HTERT RPE-1 (cell line): ENCODE data around the gene C16orf96.

ENCODE experiments used
- in situ Hi-C: fragments of 300-500 bp; cut with MboI; formaldehyde crosslinking; loops from 4 replicates; pipeline ENCODE4 v1.14.3; 2020; ENCODE audit warnings: low sequenced_read_pairs

C16orf96 gene

DNA sequence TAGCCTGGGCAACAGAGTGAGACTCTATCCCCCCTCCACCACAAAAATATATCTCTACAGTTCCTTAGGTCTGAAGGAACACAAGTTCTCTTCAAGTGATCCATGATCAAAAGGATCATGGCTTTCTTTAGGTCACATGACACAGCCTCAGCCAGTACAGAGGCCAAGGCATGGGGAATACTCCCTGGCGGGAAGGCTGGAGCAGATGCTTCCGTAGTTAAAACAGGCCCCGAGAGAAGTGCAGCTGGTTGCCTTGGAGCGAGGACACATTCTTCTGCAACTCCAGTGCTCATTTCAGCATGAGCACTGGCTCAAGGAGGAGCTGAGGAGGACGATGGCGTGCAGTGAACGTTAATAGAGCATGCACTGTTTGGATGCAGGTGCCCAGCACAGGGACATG is 31.1 kb upstream of the C16orf96 start:
- in situ Hi-C loops, result no loop called here

DNA sequence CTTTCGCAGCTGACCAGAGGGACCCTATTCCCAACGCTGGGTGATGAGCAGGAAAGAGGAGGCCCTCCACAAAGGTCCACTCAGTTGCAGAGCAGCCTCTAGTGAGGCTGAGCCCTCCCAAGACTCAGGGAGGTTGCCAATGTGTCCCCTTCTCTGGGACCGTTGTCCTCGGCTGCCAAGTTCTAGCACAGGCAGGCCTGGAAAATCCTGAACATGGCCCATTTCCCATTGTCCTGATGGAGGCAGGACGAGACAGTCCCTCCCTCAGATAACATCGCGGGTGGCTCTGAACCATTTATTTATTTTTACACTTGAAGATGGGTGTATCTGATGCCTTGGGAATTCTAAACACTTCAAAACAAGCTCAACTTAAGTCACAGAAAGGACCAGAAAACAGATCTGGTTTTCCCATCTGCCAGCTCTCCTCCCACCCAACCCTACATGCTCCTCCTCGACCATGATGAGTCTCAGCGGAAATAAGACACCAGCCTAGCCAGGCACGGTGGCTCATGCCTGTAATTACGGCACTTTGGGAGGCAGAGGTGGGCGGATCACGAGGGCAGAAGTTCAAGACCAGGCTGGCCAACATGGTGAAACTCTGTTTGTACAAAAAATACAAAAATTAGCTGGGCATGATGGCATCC is 30.4 kb upstream of the C16orf96 start:
- in situ Hi-C loops, result no loop called here

DNA sequence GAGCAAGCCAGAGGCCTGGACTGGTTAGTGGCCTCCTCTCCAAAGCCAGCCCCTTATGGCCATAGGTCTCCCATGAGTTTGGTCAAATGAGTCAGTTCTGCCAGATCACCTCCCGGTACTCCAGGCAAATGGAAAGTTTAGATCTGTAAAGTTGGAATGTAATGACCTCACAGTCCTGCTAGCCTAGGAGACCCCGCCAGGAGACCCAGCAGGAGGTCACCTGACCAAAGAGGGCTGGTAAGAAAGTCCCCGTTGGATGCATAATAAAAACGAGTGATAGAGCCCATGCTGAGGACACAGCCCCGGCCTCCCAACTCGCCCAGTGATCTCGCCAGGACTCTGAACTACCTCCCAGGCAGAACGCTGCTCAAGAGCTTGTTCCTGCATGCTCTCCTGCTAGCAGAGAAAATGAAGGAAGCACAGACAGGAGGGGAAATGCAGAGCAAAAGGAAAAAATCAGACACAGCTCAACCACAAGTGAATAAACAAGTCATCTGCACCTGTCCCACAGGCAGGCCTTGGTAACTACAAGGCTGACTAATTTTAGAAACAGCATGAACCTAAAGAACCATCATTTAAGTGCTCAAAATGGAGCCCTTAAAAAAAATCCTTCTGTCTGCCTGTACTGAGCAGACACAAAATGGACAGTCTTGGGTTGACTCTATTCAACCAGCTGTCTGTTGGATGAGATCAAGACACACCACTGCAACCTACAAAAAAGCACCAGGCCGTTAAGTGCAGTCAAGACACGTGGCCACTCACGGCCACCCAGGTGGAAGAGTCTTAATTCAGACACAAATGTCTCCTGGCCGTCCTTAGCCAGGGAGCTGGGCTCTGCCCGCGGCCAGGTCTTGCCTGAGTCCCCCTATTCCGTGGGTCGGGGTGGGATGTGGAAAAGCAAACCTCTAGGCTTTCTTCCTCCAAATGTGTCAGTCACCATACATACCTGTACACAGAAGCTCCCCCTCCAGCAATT is 26.8 kb upstream of the C16orf96 start:
- in situ Hi-C loops, result no loop called here

DNA sequence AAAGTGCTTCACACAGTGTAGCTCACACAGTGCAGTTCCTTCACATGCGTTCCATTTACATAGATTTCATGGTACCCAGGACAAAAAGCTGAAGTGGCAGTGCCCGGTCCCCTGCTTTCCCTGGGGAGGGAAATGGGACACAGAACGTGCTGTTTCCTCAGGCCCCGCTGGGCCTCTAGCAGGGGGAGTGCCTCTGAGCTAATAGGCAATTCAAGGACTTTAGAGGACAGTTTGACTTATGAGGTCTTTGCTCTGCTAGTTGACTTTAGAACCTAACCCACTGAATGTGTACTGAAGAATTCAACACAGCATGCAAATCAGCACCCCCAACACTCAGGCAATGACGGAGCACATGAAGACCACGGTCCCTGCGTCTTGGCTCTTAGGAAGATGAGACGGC is 24.3 kb upstream of the C16orf96 start:
- in situ Hi-C loops, result no loop called here

DNA sequence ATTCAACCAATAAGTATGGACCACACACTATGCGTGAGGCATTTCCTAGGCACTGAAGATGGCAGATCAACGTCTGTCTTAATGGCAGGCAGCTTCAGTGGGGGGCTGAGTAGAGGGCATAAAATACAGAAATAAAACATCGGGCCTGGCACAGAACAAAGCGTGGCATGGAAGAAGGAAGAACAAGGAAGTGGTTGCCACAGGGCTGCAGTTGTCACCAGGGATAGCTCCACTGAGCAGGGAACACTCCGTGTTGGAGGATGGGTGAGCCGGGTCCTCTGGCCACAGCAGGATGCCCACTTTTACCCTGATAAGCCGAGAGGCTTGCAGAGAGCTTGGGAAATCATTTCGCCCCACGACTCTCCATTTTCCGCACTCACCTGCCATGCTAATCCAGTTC is 23.9 kb upstream of the C16orf96 start:
- in situ Hi-C loops, result no loop called here

DNA sequence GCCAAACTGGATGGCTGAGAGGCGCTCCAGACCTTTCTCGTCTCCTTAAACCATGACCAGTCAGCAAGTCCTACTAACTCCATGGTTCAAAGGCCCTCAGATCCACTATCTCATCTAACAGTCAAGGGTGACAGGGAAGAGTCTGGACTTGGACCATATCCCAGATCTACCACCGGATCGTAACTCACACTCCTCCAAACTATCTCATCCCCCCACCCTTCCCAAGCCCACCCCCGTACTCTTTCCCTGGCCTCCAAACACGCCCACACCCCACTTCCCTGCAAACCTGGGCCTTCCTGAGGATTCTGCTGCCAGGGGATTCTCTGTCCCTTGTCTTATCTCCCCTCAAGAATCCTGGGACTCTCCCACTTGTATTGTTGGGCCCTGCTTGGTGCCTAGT is 22.6 kb upstream of the C16orf96 start:
- in situ Hi-C loops, result no loop called here

DNA sequence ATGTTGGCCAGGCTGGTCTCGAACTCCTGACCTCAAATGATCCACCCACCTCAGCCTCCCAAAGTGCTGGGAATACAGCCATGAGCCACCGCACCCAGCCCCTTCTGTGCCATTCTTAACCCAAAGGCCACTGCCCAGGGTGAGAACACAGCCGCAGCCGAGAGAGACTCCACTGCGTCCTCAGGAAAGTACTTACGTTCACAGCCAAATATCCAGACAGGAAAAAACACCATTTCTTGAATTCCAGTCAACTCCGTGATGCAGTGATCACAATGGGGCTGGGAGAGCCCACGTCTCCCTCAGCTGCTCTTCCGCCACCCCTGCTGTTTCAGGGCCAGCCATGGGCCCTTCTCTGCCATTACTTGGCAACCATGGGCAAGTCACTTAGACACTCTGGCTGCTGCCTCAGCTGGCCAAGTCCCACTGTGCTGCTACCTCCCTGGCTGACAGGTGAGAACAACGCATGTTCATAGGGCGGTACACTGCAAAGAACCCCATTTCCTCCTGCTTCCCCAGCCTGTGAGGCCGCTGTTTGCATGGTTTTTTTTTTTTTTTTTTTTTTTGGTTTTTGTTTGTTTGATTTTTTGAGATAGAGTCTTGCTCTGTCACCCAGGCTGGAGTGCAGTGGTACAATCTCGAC is 21.9 kb upstream of the C16orf96 start:
- in situ Hi-C loops, result no loop called here

DNA sequence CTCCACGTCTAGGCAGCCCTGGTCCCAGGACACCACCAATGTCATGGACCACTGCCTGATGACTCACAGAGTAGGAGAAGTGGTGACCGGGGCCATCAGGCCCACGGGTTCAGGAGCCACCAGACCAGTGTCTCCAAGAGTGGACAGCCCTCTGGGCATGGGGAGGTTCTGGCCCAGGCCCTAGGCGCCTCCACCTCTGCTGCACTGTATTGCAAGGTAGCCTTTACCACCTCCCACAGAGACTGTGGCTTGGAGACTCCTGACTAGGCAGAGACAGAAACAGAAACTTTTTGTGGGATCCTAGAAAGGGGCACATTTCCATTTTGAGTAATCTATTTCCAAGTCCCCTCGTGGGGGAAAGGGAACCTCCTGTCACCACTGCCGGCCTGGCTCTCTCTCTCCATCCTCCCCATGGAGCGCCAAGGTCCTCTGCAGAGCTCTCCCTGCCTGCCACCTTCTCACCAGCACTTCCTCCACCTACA is 20.5 kb upstream of the C16orf96 start:
- in situ Hi-C loops, result no loop called here

DNA sequence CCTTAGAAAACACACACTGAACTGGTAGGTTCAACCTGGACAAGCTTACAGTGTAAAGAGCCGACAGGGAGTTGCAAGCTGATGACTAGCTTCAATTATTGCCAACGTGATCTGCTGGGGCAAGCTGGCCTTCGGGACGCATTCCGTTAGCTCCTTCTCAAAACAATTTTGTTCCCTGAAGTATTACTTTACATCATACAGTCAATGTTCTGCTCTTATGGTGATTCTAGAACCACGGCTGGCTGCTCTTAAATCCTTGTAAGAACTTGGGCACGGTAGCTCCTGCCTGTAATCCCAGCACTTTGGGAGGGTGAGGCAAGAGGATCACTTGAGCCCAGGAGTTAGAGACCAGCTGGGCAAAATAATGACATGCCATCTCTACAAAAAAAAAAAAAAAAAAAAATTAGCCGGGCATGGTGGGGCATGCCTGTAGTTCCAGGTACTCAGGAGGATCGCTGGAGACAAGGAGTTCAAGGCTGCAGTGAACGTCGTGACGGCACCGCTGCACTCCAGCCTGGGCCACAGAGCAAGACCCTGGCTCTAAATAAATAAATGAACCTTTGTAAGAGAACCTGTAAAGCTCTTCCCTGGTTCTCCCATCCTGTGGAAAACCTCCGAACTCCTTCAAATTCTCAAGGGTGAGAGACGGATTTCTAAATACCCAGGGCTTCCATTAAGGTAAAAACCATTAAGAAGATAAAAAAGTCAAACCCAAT is 19.6 kb upstream of the C16orf96 start:
- in situ Hi-C loops, result no loop called here

DNA sequence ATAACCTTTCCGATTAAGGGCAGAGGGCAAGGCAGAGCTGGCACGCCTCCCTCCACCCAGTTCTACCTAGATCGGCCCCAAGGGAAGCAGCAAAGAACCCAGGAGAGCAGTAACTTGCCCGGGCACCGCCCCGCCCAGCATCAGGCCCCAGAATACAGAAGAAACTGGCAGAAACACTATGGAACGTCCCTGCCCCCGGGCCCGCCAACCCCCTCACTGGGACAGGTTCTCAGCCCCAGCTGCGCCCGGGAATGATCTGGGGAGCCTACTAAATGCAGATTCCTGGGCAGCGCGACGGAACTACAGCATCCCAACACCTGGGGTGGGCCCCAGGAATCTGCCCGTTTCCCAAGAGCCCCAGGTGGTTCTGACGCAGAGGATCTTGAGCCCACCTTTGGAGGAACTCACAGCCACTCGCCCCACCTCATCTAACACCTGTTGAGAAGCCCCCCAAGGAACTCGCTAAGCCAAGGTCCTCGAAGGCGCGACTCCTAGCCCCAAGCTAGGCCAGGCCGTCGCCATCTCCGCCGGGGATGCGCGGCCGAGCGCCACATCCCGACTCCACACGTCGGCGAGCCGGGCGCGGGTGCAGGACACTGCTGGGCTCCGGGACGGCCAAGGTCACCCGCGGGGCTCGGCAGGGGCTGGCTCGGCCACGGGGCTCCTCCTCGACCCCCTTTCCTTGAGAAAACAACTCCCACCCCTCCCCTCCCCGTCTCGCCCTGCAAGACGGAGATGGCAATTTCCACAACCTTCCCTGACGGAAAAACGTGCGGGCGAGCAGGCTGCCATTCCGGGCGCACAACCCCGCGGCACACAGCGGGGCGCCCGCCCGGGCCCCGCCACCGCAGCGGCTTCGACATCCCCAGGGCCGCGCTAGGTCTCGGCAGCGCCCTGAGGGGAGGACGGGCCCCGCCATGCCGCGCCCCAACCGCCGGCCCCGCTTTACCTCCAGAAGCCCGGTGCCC is 18.5 kb upstream of the C16orf96 start:
- in situ Hi-C loops, result no loop called here

DNA sequence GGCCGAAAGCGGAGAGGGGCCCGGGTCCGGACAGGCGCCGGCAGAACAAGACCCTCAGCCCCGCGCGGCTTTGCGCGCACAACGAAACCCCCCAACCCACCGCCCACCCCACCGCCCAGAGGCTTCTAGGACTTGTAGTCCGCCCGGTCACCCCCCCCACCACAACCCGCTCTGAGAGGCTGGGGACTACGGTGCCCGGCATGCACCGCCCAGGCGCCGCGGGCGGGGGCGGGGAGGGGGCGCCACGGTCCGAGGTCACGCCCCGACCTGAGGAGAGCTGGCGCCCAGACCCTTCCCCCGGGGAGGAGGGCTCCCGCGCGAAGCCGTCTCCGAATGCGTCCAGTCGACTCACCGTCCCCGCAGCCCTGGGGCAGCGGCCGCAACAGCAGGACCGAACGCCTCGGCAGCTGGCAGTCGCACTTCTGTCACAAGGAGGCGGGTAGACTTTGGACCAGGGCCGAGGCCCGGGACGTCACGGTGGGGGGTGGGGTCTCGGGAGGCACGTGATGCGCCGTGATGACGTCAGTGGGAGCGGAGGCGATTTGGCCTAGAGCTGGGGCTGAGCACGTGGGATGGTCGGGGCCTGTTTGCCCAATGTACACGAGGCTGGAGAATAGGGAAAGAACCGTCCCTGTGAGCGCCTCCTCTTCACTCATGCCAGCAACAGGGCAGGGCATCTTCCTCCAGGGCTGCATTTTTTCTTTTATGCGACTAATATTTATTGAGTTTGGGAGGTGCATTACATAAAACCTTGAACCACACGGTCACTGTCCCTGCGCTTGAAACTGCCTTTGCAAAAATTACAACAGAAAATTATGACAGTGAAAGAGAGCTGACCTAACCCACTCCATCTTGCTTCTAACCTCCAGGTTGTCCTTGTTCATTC is 17.5 kb upstream of the C16orf96 start, which contains the start of gene CDIP1:
Gene CDIP1 (minus strand): TSS at position 424 of the 886 bp plus-strand sequence. CDS start 24,643 bp downstream, outside the sequence.
- in situ Hi-C loops, result no loop called here

DNA sequence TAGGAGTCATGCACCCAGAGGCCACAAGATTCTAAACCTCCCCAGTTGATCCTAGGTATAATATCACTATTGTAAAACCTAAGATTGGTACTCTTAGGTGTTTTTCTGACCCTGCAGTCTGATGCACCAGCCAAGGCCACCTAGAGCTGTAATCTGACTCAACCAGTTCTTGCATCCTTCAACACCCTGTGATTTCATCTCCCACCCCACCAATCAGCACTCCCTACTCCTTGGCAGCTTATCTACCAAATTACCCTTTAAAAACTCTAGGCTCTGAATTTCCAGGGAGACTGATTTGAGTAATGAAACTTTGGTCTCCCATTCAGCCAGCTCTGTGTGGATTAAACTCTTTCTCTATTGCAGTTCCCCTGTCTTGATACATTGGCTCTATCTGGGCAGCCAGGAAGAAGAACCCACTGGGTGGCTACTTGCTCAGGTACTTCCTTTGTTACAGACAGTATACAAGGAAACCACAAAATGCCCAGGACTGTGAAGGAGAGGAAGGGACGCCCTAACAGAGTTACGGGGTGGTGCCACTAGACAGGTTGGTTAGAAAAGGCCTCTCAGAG is 16.3 kb upstream of the C16orf96 start:
- in situ Hi-C loops, result no loop called here

DNA sequence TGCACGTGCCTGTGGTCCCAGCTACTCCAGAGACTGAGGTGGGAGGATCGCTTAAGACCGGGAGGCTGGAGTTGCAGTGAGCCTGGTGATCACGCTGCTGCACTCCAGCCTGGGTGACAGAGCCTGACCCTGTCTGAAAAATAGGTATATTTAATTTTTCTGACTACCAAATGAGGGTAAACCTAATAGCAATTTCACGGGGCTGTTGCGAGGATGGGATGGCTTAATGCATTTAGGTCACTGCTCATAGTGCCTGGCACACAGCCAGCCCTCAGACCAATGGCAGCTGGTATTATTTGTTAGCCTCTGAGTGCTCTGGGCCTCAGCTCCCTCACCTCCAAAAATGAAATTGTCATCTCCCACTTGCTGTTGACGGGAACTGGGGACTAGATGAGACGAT is 11.7 kb upstream of the C16orf96 start:
- in situ Hi-C loops, result no loop called here

DNA sequence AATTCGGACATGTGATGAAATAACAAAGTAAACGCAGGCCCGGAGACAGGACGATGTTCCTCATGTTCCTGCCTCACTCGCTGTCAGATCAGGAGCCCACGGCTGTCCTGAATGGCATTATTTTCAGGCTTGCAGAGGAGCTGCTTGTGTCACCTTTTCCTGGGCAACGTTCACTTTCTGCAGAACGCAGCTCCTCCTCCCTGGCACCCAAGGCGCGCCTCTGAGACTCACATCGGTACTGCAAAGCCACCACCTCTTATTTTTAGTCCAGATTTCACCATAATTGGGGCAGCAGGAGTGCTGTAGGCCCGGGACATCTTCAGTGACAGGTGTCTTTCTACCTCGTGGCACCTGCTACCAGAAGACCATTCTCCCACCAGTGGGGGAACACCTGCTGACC is 8.0 kb upstream of the C16orf96 start:
- in situ Hi-C loops, result no loop called here

DNA sequence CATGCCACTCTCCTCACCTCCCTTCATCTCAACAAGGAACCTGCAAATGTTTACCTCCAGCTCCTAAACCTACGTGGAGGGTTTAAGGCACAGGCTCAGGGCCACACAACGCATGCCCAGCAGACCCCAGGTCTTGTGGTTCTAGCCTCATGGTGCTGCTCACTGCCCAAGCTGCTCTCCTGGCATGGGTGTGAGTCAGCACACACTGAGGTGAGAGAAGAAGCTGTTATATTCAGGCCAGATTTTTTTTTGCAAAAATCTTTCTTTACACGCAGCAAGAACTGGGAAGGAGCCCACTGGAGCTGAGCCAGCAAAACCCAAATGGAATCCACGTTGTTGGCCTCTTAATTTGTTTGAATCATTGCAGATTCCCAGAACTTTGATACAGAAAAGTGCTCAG is 5.5 kb upstream of the C16orf96 start:
- in situ Hi-C loops, result no loop called here

DNA sequence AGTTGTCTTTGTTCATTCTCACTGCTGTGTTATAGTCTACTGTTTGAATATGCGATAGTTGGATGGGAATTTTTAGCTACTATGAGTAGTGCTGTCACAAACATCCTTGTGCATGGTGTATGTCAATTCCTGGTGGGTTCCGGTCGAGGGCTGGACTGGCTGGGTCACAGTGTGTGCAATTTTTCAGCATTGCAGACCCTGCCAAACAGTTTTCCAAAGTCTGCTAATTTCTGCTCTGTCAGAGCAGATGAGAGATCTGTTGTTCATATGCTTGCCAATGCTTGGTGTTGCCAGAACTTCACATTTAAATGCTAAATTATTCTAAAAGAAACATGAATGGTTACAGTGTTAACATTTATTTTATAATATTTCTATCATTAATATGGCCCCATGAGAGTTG is 3.6 kb upstream of the C16orf96 start:
- in situ Hi-C loops, result no loop called here

DNA sequence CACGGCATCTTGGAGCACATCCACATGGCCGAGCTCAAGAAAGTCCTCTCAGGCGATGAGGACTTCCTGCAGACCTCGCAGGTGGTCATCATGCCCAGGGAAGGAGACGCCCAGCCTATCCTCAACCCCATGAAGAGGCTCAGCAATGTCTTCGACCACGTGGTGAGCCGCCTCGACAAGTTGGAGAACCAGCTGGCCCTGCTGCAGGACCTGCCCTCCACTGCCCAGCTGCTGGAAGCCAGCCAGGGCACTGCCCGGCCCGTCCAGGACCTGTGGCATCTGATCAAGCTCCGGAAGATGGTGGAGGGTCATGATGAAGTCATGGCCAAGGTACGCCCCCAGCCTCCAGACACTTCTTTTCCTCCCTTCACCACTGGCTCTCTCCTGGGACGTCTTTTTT is 440 bp downstream of the C16orf96 start:
- in situ Hi-C loops, result no loop called here

DNA sequence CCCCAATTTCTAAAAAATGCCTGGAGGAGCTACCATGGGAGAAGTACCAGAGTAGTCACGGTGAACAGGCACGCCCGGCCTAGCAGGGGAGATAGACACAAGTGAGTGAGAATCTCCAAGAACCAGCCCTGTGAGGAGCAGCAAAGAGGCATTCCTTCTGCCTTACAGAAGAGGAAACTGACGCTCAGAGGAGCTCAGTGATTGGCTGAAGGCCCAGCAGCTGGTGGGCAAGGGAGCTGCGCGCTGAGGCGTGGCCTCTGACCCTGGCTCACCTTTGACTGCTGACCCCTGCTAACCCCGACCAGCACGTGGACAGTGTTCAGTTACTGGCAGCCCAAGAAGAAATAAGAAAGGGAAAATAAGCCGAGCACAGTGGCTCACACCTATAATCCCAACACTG is 1.8 kb downstream of the C16orf96 start:
- in situ Hi-C loops, result no loop called here
